Left ventricle myocardium inferior (tissue), 1 donor: ENCODE measurements around the gene PLCH1. TPM values are rescaled to one million over a fixed set of nuclear protein-coding genes. Genes with fewer than 3 reads are reported as not detected.
A peak's percentile ranks its signal among the peaks of the same experiment; 100 is the strongest.

ENCODE experiments used
- DNase-seq: peaks from one replicate; pipeline ENCODE4 v3.0.0-alpha.2; 2020
- H3K27ac ChIP-seq: fragments of 200-600 bp; replicated peaks from 2 replicates; pipeline ENCODE4 v1.8.0; 2021
- H3K27me3 ChIP-seq: fragments of 200-600 bp; 2 replicates; pipeline ENCODE4 v1.8.0; 2021; ENCODE audit warnings: low read depth
- H3K36me3 ChIP-seq: fragments of 200-600 bp; 2 replicates; pipeline ENCODE4 v1.8.0; 2021
- H3K4me1 ChIP-seq: fragments of 200-600 bp; 2 replicates; pipeline ENCODE4 v1.8.0; 2021
- H3K4me3 ChIP-seq: fragments of 200-600 bp; 2 replicates; pipeline ENCODE4 v1.8.0; 2021; ENCODE audit warnings: mild to moderate bottlenecking, moderate library complexity
- H3K9me3 ChIP-seq: fragments of 200-600 bp; replicated peaks from 2 replicates; pipeline ENCODE4 v1.8.0; 2021
- CTCF ChIP-seq: fragments of 200-600 bp; IDR thresholded peaks from 2 replicates; pipeline ENCODE4 v1.8.0; 2021; ENCODE audit warnings: antibody characterized with exemption, mild to moderate bottlenecking, borderline replicate concordance
- intact Hi-C: fragments of 100-400 bp; cut with micrococcal nuclease; formaldehyde crosslinking; loops from one replicate; pipeline ENCODE4 v1.11.0; 2022
- total RNA-seq: library from RNA; stranded (reverse); fragmentation: NEBNext Ultra II Directional; extraction: Animal tissue kit (Norgen Biotek cat#: 25700); gene quantifications from one replicate; pipeline ENCODE4 v1.2.1, GENCODE V29; 2021
- donor health status: DM: no; HTN: yes; CAD: no; lungs with severe emphysema.

Gene PLCH1
- total RNA-seq, 1 donor from 2014 or later = 0.85 TPM

GRCh38 chr3:155455765-155456164, 289.1 kb downstream of the PLCH1 start:
- Histone ChIP-seq H3K9me3 (no peaks in the 10 kb centered on the region), H3K4me1 (no peaks in the 10 kb centered on the region), H3K4me3 (no peak overlapping the region), H3K27me3 (no peaks in the 10 kb centered on the region), H3K27ac (no peak overlapping the region), H3K36me3 (no peaks in the 10 kb centered on the region)
- intact Hi-C loops = no loop called here
- no peak for TF ChIP-seq CTCF
- no peak for DNase-seq

- DNase-seq = no peak
- TF ChIP-seq CTCF = no peak
- peaks cover 12% of the 10 kb centered on the region for H3K4me1 ChIP-seq
- no peaks in the 10 kb centered on the region for H3K9me3 ChIP-seq
- intact Hi-C loops = no loop called here
- H3K27me3 ChIP-seq = no peaks in the 10 kb centered on the region
- H3K36me3 ChIP-seq = no peaks in the 10 kb centered on the region
- H3K4me3 ChIP-seq = no peak overlapping the region
- no peak overlapping the region for H3K27ac ChIP-seq
These were observed 291.4 kb downstream of the PLCH1 start for GRCh38 chr3:155453512-155453911.

- Histone ChIP-seq H3K4me1 (peaks cover 17% of the 10 kb centered on the region), H3K27ac (peak overlapping the region; percentile 63), H3K27me3 (no peaks in the 10 kb centered on the region), H3K36me3 (no peaks in the 10 kb centered on the region), H3K4me3 (no peak overlapping the region), H3K9me3 (no peaks in the 10 kb centered on the region)
- no peak for TF ChIP-seq CTCF
- intact Hi-C loops = no loop called here
- DNase-seq = no peak
These were observed 295.1 kb downstream of the PLCH1 start for GRCh38 chr3:155449613-155450267.

GRCh38 chr3:155448531-155448930, 296.3 kb downstream of the PLCH1 start:
- Histone ChIP-seq H3K27ac (peak overlapping the region; percentile 62), H3K4me1 (peaks cover 17% of the 10 kb centered on the region)
- TF ChIP-seq CTCF = no peak

GRCh38 chr3:155446366-155446765, 298.5 kb downstream of the PLCH1 start:
- intact Hi-C loops = no loop called here
- Histone ChIP-seq H3K27ac (no peak overlapping the region), H3K27me3 (no peaks in the 10 kb centered on the region), H3K4me1 (peaks cover 18% of the 10 kb centered on the region), H3K36me3 (no peaks in the 10 kb centered on the region), H3K9me3 (no peaks in the 10 kb centered on the region), H3K4me3 (no peak overlapping the region)
- no peak for DNase-seq
- TF ChIP-seq CTCF = no peak

More at GRCh38 chr3:155448531-155448930, 296.3 kb downstream of the PLCH1 start:
- intact Hi-C loops = no loop called here
- no peaks in the 10 kb centered on the region for H3K9me3 ChIP-seq
- no peaks in the 10 kb centered on the region for H3K27me3 ChIP-seq
- no peaks in the 10 kb centered on the region for H3K36me3 ChIP-seq
- DNase-seq = no peak
- no peak overlapping the region for H3K4me3 ChIP-seq

GRCh38 chr3:155444771-155445170, 300.1 kb downstream of the PLCH1 start:
- H3K27ac ChIP-seq = no peak overlapping the region
- H3K9me3 ChIP-seq = no peaks in the 10 kb centered on the region
- no peaks in the 10 kb centered on the region for H3K27me3 ChIP-seq
- peaks cover 26% of the 10 kb centered on the region for H3K4me1 ChIP-seq
- H3K36me3 ChIP-seq = no peaks in the 10 kb centered on the region
- intact Hi-C loops = no loop called here
- no peak overlapping the region for H3K4me3 ChIP-seq
- no peak for DNase-seq
- TF ChIP-seq CTCF = no peak
